GM21723 (cell line): ENCODE measurements around the gene GPR84.

Experiments
- ATAC-seq: cut with Tn5 transposase; IDR thresholded peaks from one replicate; pipeline ENCODE4 v1.9.1; 2021; ENCODE audit warnings: mild to moderate bottlenecking, moderate library complexity; ENCODE audit not compliant: unreplicated experiment

Gene GPR84

GRCh38 chr12:54364413-54364812 is at the start of gene GPR84:
Gene GPR84, minus strand, starts transcription at chr12:54364486. Its CDS starts 635 bp downstream, at chr12:54363851.
- ATAC-seq: no peak

- peak; percentile 62 for ATAC-seq
Measured at GRCh38 chr12:54413284-54414190, 49.3 kb upstream of the GPR84 start.

- ATAC-seq: peak; percentile 46
Measured at GRCh38 chr12:54412786-54413185, 48.5 kb upstream of the GPR84 start.

- ATAC-seq: no peak
Measured at GRCh38 chr12:54412348-54412747, 48.1 kb upstream of the GPR84 start.

GRCh38 chr12:54411391-54412241 is 47.3 kb upstream of the GPR84 start:
- ATAC-seq: no peak

GRCh38 chr12:54409267-54409666 is 45.0 kb upstream of the GPR84 start:
- no peak for ATAC-seq

GRCh38 chr12:54407183-54407905 is 43.1 kb upstream of the GPR84 start:
- no peak for ATAC-seq

GRCh38 chr12:54405573-54405972 is 41.3 kb upstream of the GPR84 start:
- ATAC-seq: no peak

- no peak for ATAC-seq
Measured at GRCh38 chr12:54405106-54405505, 40.8 kb upstream of the GPR84 start.

GRCh38 chr12:54404061-54405004 is 40.0 kb upstream of the GPR84 start:
- ATAC-seq: no peak

GRCh38 chr12:54401119-54401518 is 36.8 kb upstream of the GPR84 start:
- ATAC-seq: no peak

- peak; percentile 87 for ATAC-seq
Measured at GRCh38 chr12:54398995-54399793, 34.9 kb upstream of the GPR84 start.

GRCh38 chr12:54398218-54398617 is 33.9 kb upstream of the GPR84 start:
- ATAC-seq: no peak

GRCh38 chr12:54397157-54397556 is 32.9 kb upstream of the GPR84 start:
- ATAC-seq: no peak

- no peak for ATAC-seq
Measured at GRCh38 chr12:54395545-54395944, 31.3 kb upstream of the GPR84 start.

- no peak for ATAC-seq
Measured at GRCh38 chr12:54394986-54395385, 30.7 kb upstream of the GPR84 start.

- no peak for ATAC-seq
Measured at GRCh38 chr12:54394281-54394719, 30.0 kb upstream of the GPR84 start.

GRCh38 chr12:54393743-54394142 is 29.5 kb upstream of the GPR84 start:
- ATAC-seq: no peak

GRCh38 chr12:54393207-54393609 is 28.9 kb upstream of the GPR84 start:
- no peak for ATAC-seq
